ENCODE results near the gene CLK4.

Gene CLK4

DNA sequence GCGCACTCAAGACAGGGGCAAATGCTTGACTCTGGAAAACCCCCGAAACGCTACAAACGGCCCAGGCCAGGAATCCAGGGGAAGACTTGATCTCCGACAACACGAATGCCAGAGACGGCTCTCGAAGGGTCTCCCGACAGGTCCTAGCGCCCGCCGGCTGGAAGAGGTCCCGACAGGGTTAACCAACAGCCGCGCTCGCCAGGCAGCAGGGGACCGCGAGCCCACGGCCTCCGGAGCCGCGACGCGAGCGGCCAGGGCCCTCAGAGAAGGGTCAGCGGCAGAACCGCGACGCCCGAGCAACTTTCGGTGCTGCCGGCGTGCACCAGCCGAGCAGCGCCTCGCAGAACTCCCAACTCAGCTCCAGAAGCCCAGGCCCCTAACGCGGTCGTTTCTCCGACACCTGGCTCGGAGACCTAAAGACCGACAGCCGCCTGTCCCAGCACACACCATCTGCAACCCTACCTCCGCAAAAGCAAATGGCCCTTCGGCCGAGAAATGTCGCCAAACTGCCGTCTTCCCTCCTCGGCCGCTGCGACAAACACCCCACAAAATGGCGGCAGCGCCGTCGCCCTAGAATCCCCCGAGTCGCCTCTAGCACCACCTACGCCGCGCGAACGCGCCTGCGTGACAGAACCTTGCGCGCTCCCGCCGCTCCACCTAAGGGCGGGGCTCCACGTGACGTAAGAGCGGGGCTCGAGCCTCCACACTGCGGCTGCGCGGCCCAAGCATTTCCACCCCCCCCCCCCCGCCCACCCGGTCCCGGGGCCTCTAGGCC, at the start of gene CLK4:
TSS of gene CLK4 (minus strand) at position 567 of the 775 bp plus-strand sequence. CDS start 3,634 bp downstream, outside the sequence.
- TF ChIP-seq, protein P1, sequence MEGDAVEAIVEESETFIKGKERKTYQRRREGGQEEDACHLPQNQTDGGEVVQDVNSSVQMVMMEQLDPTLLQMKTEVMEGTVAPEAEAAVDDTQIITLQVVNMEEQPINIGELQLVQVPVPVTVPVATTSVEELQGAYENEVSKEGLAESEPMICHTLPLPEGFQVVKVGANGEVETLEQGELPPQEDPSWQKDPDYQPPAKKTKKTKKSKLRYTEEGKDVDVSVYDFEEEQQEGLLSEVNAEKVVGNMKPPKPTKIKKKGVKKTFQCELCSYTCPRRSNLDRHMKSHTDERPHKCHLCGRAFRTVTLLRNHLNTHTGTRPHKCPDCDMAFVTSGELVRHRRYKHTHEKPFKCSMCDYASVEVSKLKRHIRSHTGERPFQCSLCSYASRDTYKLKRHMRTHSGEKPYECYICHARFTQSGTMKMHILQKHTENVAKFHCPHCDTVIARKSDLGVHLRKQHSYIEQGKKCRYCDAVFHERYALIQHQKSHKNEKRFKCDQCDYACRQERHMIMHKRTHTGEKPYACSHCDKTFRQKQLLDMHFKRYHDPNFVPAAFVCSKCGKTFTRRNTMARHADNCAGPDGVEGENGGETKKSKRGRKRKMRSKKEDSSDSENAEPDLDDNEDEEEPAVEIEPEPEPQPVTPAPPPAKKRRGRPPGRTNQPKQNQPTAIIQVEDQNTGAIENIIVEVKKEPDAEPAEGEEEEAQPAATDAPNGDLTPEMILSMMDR (IDR thresholded peaks at IDR 0.05): no peak

DNA sequence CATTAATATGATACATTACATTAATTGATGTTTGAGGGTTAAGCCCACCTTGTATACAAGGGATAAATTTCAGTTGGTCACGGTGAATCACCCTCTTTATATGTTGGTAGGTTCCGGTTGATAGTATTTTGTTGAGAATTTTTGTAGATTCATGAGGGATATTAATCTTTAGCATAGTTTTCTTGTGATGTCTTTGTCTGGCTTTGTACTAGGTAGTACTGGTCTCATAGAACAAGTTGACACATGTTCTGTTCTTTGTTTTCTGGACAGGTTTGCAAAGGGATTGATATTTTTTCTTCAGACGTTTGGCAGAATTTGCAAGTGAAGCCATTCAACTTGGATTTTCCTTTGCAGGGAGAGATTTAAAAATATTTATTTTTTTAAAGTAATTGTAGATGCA, 49.1 kb upstream of the CLK4 start:
- TF ChIP-seq, protein P1 (IDR thresholded peaks at IDR 0.05): no peak

DNA sequence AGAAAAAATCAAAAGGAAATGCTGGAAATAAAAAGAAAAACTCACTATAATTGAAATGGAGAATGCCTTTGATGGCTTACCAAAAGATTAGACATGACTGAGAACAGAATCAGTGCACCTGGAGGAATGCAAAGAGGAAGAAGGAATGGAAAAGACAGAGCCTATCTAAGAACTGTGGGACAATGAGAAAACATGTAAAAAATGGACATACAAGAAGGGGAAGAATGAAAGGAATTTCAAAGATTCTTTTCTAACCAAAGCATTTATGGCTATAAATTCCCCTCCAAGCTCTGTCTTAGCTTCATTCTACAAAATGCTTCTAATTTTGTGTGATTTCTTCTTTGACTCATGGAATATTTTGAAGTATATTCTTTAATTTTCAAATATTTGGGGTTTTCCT, 47.5 kb upstream of the CLK4 start:
- TF ChIP-seq, protein P1 (IDR thresholded peaks at IDR 0.05): no peak

DNA sequence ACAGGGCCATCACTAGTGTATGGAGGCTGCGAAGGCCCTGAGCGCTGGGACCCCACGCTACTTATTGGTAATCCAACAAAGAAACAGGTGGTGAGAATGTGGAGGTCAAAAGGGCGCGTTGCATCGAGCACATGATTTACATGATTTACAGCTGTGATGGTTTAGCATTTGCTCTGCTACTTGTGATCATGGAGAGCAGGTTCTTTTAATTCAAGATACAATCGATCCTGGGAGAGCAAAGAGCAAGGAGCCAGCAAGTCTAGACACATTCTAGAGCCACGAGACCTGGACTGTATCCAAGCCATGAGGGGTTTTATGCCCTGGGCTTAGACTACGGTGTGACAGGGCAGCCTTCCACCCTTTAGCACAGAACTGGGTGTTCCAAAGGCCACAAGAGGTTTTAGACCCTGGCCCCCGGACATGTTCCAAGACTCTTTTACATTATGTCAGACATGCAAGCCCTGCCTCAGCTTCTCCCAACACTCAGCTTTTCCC, 47.0 kb upstream of the CLK4 start:
- TF ChIP-seq, protein P1 (IDR thresholded peaks at IDR 0.05): no peak

DNA sequence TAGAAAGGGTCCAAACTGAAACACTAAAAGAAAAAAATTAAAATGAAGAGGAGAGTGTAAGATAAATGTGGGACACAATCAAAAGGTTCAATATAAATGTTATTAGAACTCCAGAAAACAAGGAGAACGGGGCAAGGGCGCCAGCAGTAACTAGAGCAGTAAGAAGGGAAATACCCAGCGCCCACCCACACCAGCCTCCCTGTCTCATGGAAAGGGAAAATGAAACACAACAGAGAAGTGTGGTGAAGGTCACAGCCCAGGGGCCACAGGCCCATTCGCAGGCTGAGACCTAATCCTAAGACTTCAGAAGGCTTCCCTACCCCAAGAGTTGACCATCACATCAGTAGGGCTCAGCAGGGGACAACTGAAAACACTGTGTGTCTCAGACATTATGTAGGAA, 45.8 kb upstream of the CLK4 start:
- TF ChIP-seq, protein P1 (IDR thresholded peaks at IDR 0.05): no peak

DNA sequence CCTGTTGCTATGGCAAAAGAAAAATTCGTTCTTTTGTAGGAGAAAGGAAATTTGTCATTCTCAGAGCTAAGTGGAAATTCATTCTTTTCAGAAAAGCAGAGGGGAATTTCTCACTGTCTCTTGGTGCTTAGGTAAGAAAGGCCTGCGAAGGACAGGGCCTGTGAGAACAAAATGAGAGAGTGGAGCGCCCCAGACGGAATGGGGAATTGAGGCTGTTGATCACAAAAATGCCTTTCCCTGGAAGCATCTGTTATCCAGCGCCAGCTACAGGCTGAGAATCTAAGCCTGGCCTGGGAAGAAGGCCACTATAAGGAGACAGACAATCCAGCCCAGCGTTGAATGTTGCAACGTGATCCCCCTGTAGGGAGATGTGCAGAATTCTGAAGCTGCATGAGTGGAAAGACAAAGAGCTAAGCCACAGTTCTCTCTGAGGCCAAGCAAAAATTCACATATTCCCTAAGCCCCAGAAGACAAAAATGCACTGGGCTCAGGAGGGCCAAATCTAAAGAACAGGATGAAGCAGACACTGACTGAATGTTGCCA, 44.8 kb upstream of the CLK4 start:
- TF ChIP-seq, protein P1 (IDR thresholded peaks at IDR 0.05): no peak

DNA sequence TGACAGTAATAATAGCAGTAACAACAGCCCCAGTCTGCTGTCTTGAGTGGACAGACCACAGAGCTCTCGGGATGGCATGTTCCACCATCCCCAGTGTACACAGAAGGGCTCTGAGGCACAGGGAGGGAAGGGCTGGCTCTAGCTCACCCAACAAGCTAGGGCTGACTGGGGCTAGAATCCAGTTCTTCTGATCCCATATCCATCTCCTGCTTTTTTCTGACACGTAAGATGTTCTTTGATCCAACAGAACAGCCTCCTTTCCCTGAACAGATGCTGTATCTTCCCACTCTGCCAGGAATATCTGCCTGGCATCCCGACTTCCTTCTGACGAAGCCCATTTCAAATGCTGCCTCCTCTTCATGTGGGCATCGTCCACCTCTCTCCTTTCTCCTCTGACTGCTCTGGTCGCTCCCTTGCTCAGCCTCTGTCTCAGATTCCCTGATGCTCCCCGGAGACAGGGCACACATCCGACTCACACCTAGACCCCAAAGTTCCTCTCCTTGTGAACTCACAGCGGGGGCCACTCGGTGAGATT, 43.6 kb upstream of the CLK4 start:
- TF ChIP-seq, protein P1 (IDR thresholded peaks at IDR 0.05): no peak
